ENCODE measurements around the gene WDFY4. TPM values are rescaled to one million over a fixed set of nuclear protein-coding genes. Genes with fewer than 3 reads are reported as not detected.

WDFY4 gene
- total RNA-seq, 1 donor from 2014 or later = not detected

- DNase-seq (ENCODE audit: low spot score) = no peak
- peaks cover 12% of the 10 kb centered on the region for H3K4me1 Mint-ChIP-seq (ENCODE audit: low read depth)
- peaks cover 11% of the 10 kb centered on the region for H3K9me3 Mint-ChIP-seq (ENCODE audit: low read depth)
- no peak for TF ChIP-seq CTCF (IDR thresholded peaks at IDR 0.05)
- H3K36me3 Mint-ChIP-seq (ENCODE audit: low read depth) = no peaks in the 10 kb centered on the region
- H3K27ac Mint-ChIP-seq (ENCODE audit: unreplicated experiment) = no peak overlapping the region
- no peak overlapping the region for H3K4me3 Mint-ChIP-seq (ENCODE audit: unreplicated experiment)
- peaks cover 10% of the 10 kb centered on the region for H3K27me3 Mint-ChIP-seq (ENCODE audit: low read depth)
These were observed 16.6 kb upstream of the WDFY4 start for GRCh38 chr10:48667960-48668590.

DNA sequence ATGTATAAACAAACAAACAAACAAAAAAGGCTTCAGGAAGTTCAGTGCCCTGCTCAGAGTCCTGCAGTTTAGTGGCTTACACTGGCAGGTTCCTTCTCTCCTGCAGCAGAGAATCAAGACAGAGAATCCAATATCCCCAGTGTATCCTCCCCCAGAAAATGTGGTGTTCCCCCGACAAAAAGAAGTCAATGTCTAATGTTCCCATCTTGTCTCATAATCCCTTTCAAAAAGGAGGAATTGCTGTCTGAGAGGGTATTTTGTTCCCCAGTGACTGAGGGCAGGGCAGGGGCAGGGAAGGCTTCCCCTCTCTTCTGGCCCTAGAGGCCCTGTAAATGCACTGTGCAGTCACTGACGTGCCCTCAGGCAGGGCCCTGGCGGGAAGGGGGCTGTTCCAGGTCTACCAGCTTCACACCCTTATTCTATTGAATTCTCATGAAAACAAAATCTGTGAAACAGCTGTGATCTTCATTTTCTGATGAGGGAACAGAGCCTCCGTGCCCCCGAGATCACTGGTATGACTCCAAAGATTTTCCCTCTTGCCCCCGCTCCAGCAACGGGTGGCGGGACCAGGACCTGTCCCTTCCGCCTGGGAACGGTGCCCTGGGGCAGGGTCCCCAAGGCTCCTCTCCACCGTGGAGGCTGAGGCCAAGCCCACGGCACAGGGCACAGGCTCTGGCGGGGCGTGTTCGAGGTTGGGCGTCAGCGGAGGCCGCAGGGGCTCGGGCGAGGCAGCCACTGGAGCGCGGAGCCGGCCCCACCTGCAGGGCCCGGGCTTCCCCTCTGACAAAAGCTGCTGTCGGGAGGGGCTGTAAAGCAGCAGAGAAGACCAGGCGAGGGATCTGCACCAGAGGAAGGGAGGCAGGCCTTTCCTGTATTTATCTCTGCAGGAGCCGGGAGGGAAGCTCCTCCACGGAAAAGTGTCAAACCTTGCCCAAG is 13.4 kb upstream of the WDFY4 start:
- Mint-ChIP-seq H3K4me1 (ENCODE audit: low read depth) (peaks cover 12% of the 10 kb centered on the region), H3K9me3 (ENCODE audit: low read depth) (no peaks in the 10 kb centered on the region), H3K4me3 (ENCODE audit: unreplicated experiment) (no peak overlapping the region), H3K27ac (ENCODE audit: unreplicated experiment) (peak overlapping the region; percentile 20), H3K36me3 (ENCODE audit: low read depth) (no peaks in the 10 kb centered on the region), H3K27me3 (ENCODE audit: low read depth) (peaks cover 10% of the 10 kb centered on the region)
- no peak for TF ChIP-seq CTCF (IDR thresholded peaks at IDR 0.05)
- DNase-seq (ENCODE audit: low spot score) = no peak

- Mint-ChIP-seq H3K9me3 (ENCODE audit: low read depth) (no peaks in the 10 kb centered on the region), H3K4me3 (ENCODE audit: unreplicated experiment) (no peak overlapping the region), H3K4me1 (ENCODE audit: low read depth) (peaks cover 12% of the 10 kb centered on the region), H3K27me3 (ENCODE audit: low read depth) (peaks cover 10% of the 10 kb centered on the region), H3K36me3 (ENCODE audit: low read depth) (no peaks in the 10 kb centered on the region), H3K27ac (ENCODE audit: unreplicated experiment) (no peak overlapping the region)
- no peak for DNase-seq (ENCODE audit: low spot score)
- no peak for TF ChIP-seq CTCF (IDR thresholded peaks at IDR 0.05)
These were observed 12.6 kb upstream of the WDFY4 start for GRCh38 chr10:48671914-48672595.

GRCh38 chr10:48672596-48673265 is 11.9 kb upstream of the WDFY4 start:
- H3K4me3 Mint-ChIP-seq (ENCODE audit: unreplicated experiment) = no peak overlapping the region
- no peak overlapping the region for H3K27ac Mint-ChIP-seq (ENCODE audit: unreplicated experiment)
- H3K9me3 Mint-ChIP-seq (ENCODE audit: low read depth) = peaks cover 5% of the 10 kb centered on the region
- no peak for TF ChIP-seq CTCF (IDR thresholded peaks at IDR 0.05)
- peaks cover 12% of the 10 kb centered on the region for H3K4me1 Mint-ChIP-seq (ENCODE audit: low read depth)
- H3K27me3 Mint-ChIP-seq (ENCODE audit: low read depth) = peaks cover 10% of the 10 kb centered on the region
- no peak for DNase-seq (ENCODE audit: low spot score)
- no peaks in the 10 kb centered on the region for H3K36me3 Mint-ChIP-seq (ENCODE audit: low read depth)

GRCh38 chr10:48677625-48678024 is 7.0 kb upstream of the WDFY4 start:
- H3K4me3 Mint-ChIP-seq (ENCODE audit: unreplicated experiment) = no peak overlapping the region
- peaks cover 19% of the 10 kb centered on the region for H3K9me3 Mint-ChIP-seq (ENCODE audit: low read depth)
- peaks cover 4% of the 10 kb centered on the region for H3K36me3 Mint-ChIP-seq (ENCODE audit: low read depth)
- peaks cover 15% of the 10 kb centered on the region for H3K27me3 Mint-ChIP-seq (ENCODE audit: low read depth)
- DNase-seq (ENCODE audit: low spot score) = no peak
- H3K27ac Mint-ChIP-seq (ENCODE audit: unreplicated experiment) = no peak overlapping the region
- H3K4me1 Mint-ChIP-seq (ENCODE audit: low read depth) = no peaks in the 10 kb centered on the region
- no peak for TF ChIP-seq CTCF (IDR thresholded peaks at IDR 0.05)

Measured in chondrocyte (in vitro differentiated cells).